ENCODE data around the gene EEPD1. TPM values are rescaled to one million over a fixed set of nuclear protein-coding genes. Genes with fewer than 3 reads are reported as not detected.

The EEPD1 gene
- polyA plus RNA-seq, result 18.5 and 21.1 TPM in 2 replicates

DNA sequence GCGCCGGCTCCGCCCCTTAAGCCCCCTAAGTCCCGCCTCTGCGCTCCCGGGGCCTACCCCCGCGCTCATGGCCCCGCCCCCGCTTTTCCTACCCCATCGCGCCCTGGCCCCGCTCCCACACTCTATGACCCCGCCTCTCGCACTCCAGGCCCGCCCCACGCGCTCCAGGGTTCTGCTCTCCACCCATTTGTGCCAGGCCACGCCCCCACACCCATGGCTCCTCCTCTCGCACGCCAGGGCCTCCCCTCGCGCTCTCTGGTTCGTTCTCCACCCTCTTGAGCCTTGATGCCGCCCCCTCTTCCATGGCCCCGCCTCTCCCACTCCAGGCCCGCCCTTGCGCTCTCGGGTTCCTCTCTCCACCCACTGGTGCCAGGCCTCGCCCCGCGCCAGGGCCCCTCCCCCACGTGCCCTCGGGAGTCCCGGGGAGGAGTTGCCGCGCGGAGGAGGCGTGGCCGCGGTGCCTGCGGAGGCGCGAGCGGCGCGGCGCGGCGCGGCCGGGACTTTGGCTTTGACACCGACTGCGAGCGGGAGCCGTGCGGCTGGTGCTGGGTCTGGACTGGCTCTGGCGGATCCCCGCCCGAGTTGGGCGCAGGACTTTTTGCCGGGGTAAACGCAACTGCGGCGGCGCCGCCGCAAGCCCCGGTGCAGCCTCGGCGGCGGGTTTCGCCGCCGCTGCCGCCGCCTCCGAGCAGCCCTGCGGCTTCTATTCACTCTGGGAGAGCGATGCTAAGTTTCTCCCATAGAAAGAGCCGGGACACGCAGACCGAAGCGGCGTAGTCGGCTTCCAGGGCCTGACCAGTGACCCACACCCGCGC lies at the start of gene EEPD1:
TSS of gene EEPD1 (plus strand) at position 499 of the 815 bp plus-strand sequence. CDS start 1,071 bp downstream, outside the sequence.

Other genes with a start within 250 kb of the EEPD1 start
- 2.1 and 4.8 TPM in 2 replicates for gene ANLN, start 236.6 kb downstream of the EEPD1 start, polyA plus RNA-seq

All from Purkinje cell (primary cell).